K562 (cell line): ENCODE results near the gene SCNN1A. TPM values are rescaled to one million over a fixed set of nuclear protein-coding genes. Genes with fewer than 3 reads are reported as not detected.

Experiments
- BMI1 ChIP-seq: fragments of 150-350 bp; IDR thresholded peaks from 2 replicates; pipeline ENCODE4 v1.6.1; 2014; ENCODE audit warnings: low read length
- CXXC5 ChIP-seq: fragments of 250-450 bp; sonication (Bioruptor Pico); IDR thresholded peaks from 2 replicates; pipeline ENCODE4 v1.8.0; 2022; ENCODE audit warnings: inconsistent platforms, mild to moderate bottlenecking, moderate library complexity
- ELF1 ChIP-seq: fragments of 200-800 bp; sonication (Bioruptor generic); IDR thresholded peaks from 2 replicates; pipeline ENCODE4 v1.6.1; 2016; ENCODE audit warnings: missing genetic modification characterization, missing compliant biosample characterization
- FOSL1 ChIP-seq: fragments of 200-800 bp; sonication (Bioruptor generic); conservative IDR thresholded peaks from 2 replicates; pipeline ENCODE4 v1.6.1; 2016; ENCODE audit warnings: missing genetic modification characterization, missing compliant biosample characterization
- FOXA1 ChIP-seq: fragments of 450-650 bp; IDR thresholded peaks from 2 replicates; pipeline ENCODE4 v1.6.1; 2016; ENCODE audit warnings: mild to moderate bottlenecking, borderline replicate concordance
- FOXM1 ChIP-seq, 2 experiments: fragments of 450-650 bp in 1 of 2; sonication (generic) in 1 of 2; formaldehyde crosslinking in 1 of 2; IDR thresholded peaks; 2 replicates each; pipeline versions ENCODE4 v1.6.1 to v1.9.0; 2017 to 2022; ENCODE audit warnings: low read depth in 2 of 2, mild to moderate bottlenecking in 2 of 2, missing genetic modification reagents in 1 of 2, moderate library complexity in 1 of 2
- LEF1 ChIP-seq: fragments of 450-650 bp; IDR thresholded peaks from 2 replicates; pipeline ENCODE4 v1.6.1; 2016; ENCODE audit warnings: mild to moderate bottlenecking
- MYNN ChIP-seq, 2 experiments: sonication (generic); formaldehyde crosslinking in 1 of 2; IDR thresholded peaks; 2 replicates each; pipeline versions ENCODE4 v1.5.0 to v1.6.1; 2016 to 2020; ENCODE audit warnings: antibody characterized with exemption in 1 of 2, missing genetic modification reagents in 1 of 2
- NBN ChIP-seq: fragments of 450-650 bp; IDR thresholded peaks from 2 replicates; pipeline ENCODE4 v1.6.1; 2016; ENCODE audit warnings: low read depth, mild to moderate bottlenecking
- NFIC ChIP-seq: fragments of 450-650 bp; IDR thresholded peaks from 2 replicates; pipeline ENCODE4 v1.6.1; 2017; ENCODE audit warnings: mild to moderate bottlenecking, inconsistent platforms
- NR2C2 ChIP-seq, 2 experiments: fragments of 200-800 bp in 1 of 2; sonication (Bioruptor generic) in 1 of 2; sonication (generic) in 1 of 2; formaldehyde crosslinking in 1 of 2; IDR thresholded peaks; 2 replicates each; pipeline versions ENCODE4 v1.6.1 to v1.8.0; 2016 to 2022; ENCODE audit warnings: mild to moderate bottlenecking in 1 of 2, missing compliant biosample characterization in 1 of 2, missing genetic modification characterization in 1 of 2, missing genetic modification reagents in 1 of 2
- RNF2 ChIP-seq: sonication (generic); IDR thresholded peaks from 2 replicates; pipeline ENCODE4 v1.6.1; 2016
- SMARCE1 ChIP-seq: fragments of 450-650 bp; IDR thresholded peaks from 2 replicates; pipeline ENCODE4 v1.7.1; 2016; ENCODE audit warnings: mild to moderate bottlenecking
- STAG1 ChIP-seq: sonication (generic); formaldehyde crosslinking; IDR thresholded peaks from 2 replicates; pipeline ENCODE4 v1.5.0; 2020; ENCODE audit warnings: missing genetic modification reagents, borderline replicate concordance
- ZNF263 ChIP-seq: sonication (generic); formaldehyde crosslinking; IDR thresholded peaks from 2 replicates; pipeline ENCODE4 v1.8.0; 2022; ENCODE audit warnings: mild to moderate bottlenecking, missing genetic modification reagents, borderline replicate concordance
- polyA plus RNA-seq, 8 experiments: library from polyadenylated mRNA; depleted of rRNA in 4 of 8; stranded (reverse) in 5 of 8; unstranded in 3 of 8; fragments of >200 nt; fragmentation: Nextera tagmentation in 2 of 8; fragmentation: Illumina TruSeq in 1 of 8; extraction: Ambion mirVana in 2 of 8; extraction: Trizol in 1 of 8; gene quantifications; 2 replicates each; pipeline versions ENCODE4 v1.2.1 to v1.2.3, GENCODE V29; 2011 to 2014; ENCODE audit warnings: inconsistent platforms in 1 of 8, missing spikeins in 1 of 8
- total RNA-seq, 7 experiments: library from RNA; depleted of rRNA in 6 of 7; stranded (reverse); fragments of >200 nt in 6 of 7; fragmentation: Illumina TruSeq in 2 of 7; extraction: Trizol in 2 of 7; gene quantifications; 2 replicates each; pipeline versions ENCODE4 v1.2.1 to v1.2.3, GENCODE V29; 2011 to 2021; ENCODE audit warnings: low replicate concordance in 1 of 7
- TF ChIP-seq, protein P1 (sequence below): sonication (generic); formaldehyde crosslinking; IDR thresholded peaks from 2 replicates; pipeline ENCODE4 v1.8.0; 2022; ENCODE audit warnings: mild to moderate bottlenecking, missing genetic modification reagents

SCNN1A gene
- total and polyA plus RNA-seq, 9 of the 15 experiments (the other 6 are each of a cell fraction or from before 2014, with no cell fraction given), result 0.15 to 0.49 (median 0.32) TPM; not detected in 5

- peak; percentile 52 for TF ChIP-seq CXXC5
- TF ChIP-seq SMARCE1, result 0 out of 2 replicates have a peak, but pooled peaks have one; percentile 18
- 0 out of 2 replicates have a peak, but pooled peaks have one; percentile 11 for TF ChIP-seq ELF1 (tag)
- no peak for TF ChIP-seq BMI1
- 0 out of 2 replicates have a peak, but pooled peaks have one; percentile 26 for TF ChIP-seq FOSL1 (tag)
- 0 out of 2 replicates have a peak, but pooled peaks have one; percentile 34 for TF ChIP-seq FOXM1 (IDR thresholded peaks at IDR 0.05; ENCODE audit: low read depth)
- no peak for TF ChIP-seq FOXM1 (CRISPR knock-in tag; IDR thresholded peaks at IDR 0.05; ENCODE audit: low read depth)
- peak; percentile 88 for TF ChIP-seq ZNF263 (CRISPR knock-in tag)
- no peak for TF ChIP-seq STAG1 (CRISPR knock-in tag)
- 0 out of 2 replicates have a peak, but pooled peaks have one; percentile 5 for TF ChIP-seq NFIC
- TF ChIP-seq NBN, result 0 out of 2 replicates have a peak, but pooled peaks have one; percentile 45
- 0 out of 2 replicates have a peak, but pooled peaks have one; percentile 26 for TF ChIP-seq LEF1
- TF ChIP-seq, protein P1, sequence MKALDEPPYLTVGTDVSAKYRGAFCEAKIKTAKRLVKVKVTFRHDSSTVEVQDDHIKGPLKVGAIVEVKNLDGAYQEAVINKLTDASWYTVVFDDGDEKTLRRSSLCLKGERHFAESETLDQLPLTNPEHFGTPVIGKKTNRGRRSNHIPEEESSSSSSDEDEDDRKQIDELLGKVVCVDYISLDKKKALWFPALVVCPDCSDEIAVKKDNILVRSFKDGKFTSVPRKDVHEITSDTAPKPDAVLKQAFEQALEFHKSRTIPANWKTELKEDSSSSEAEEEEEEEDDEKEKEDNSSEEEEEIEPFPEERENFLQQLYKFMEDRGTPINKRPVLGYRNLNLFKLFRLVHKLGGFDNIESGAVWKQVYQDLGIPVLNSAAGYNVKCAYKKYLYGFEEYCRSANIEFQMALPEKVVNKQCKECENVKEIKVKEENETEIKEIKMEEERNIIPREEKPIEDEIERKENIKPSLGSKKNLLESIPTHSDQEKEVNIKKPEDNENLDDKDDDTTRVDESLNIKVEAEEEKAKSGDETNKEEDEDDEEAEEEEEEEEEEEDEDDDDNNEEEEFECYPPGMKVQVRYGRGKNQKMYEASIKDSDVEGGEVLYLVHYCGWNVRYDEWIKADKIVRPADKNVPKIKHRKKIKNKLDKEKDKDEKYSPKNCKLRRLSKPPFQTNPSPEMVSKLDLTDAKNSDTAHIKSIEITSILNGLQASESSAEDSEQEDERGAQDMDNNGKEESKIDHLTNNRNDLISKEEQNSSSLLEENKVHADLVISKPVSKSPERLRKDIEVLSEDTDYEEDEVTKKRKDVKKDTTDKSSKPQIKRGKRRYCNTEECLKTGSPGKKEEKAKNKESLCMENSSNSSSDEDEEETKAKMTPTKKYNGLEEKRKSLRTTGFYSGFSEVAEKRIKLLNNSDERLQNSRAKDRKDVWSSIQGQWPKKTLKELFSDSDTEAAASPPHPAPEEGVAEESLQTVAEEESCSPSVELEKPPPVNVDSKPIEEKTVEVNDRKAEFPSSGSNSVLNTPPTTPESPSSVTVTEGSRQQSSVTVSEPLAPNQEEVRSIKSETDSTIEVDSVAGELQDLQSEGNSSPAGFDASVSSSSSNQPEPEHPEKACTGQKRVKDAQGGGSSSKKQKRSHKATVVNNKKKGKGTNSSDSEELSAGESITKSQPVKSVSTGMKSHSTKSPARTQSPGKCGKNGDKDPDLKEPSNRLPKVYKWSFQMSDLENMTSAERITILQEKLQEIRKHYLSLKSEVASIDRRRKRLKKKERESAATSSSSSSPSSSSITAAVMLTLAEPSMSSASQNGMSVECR, result no peak
- TF ChIP-seq NR2C2 (CRISPR knock-in tag; IDR thresholded peaks at IDR 0.05), result no peak
- 0 out of 2 replicates have a peak, but pooled peaks have one; percentile 35 for TF ChIP-seq NR2C2 (tag; IDR thresholded peaks at IDR 0.05)
- TF ChIP-seq FOXA1, result no peak
- 0 out of 2 replicates have a peak, but pooled peaks have one; percentile 9 for TF ChIP-seq RNF2
- no peak for TF ChIP-seq MYNN (IDR thresholded peaks at IDR 0.05)
- TF ChIP-seq MYNN (CRISPR knock-in tag; IDR thresholded peaks at IDR 0.05), result no peak
Observed at GRCh38 chr12:6342140-6342889, 33.0 kb downstream of the SCNN1A start (continued).
